SK-N-MC (cell line): Measurements from ENCODE around the gene LOC101059915.
"Not testable (repeated sequence)": the region's sequence is repeated elsewhere in the genome, so short reads cannot be mapped to it uniquely, and the experiment has no call there.

ENCODE experiments used
- EZH2 ChIP-seq: fragments of 200-600 bp; sonication (generic); IDR thresholded peaks from one replicate; pipeline ENCODE4 v1.6.1; 2017; ENCODE audit warnings: antibody characterized with exemption
- FOXP2 ChIP-seq: optimal IDR thresholded peaks from 2 replicates; pipeline ENCODE3; 2011; ENCODE audit warnings: mild to moderate bottlenecking, moderate library complexity; ENCODE audit not compliant: insufficient read depth; ENCODE audit errors: extremely low read length, control extremely low read depth
- POLR2AphosphoS5 ChIP-seq: IDR thresholded peaks from 2 replicates; pipeline ENCODE4 v1.6.1; 2012; ENCODE audit warnings: mild to moderate bottlenecking, low read depth, low read length, borderline replicate concordance

DNA sequence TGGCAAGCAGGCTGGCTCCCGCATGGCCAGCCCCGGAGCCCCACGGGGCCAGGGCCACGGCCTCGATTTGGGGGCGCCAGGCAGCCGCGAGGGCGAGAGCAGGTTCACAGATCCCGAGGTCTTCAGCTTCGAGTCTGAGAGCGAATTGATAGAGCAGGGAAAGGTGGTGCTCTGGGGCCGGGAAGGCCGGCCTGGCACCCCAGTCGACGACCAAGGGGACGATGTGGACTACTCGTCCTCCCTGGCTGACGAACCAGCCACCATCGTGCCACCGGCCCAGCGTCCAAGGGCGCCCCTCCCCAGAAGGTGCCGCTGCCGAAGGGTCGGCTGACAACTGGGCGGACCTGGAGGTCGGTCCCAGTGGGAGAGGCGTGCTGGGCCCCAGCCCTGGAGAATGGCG is 51.8 kb downstream of the LOC101059915 start:
- TF ChIP-seq POLR2AphosphoS5, EZH2, FOXP2: not testable (repeated sequence)
